Type B pancreatic cell (in vitro differentiated cells): ENCODE data around the gene RPAP2. TPM values are rescaled to one million over a fixed set of nuclear protein-coding genes. Genes with fewer than 3 reads are reported as not detected.

Source experiments
- DNase-seq: peaks from one replicate; pipeline ENCODE4 v3.0.0; 2021; ENCODE audit warnings: mixed read lengths; ENCODE audit not compliant: unreplicated experiment; ENCODE audit errors: extremely low spot score
- H3K27ac Mint-ChIP-seq: 2 replicates; pipeline ENCODE4 v1.8.0; 2021; ENCODE audit warnings: mild to moderate bottlenecking, mixed read lengths
- H3K27me3 Mint-ChIP-seq: 2 replicates; pipeline ENCODE4 v1.8.0; 2021; ENCODE audit warnings: mixed read lengths
- H3K36me3 Mint-ChIP-seq: 2 replicates; pipeline ENCODE4 v1.8.0; 2021; ENCODE audit warnings: mixed read lengths
- H3K4me1 Mint-ChIP-seq: one replicate; pipeline ENCODE4 v1.8.0; 2021; ENCODE audit warnings: mixed read lengths; ENCODE audit not compliant: unreplicated experiment
- H3K4me3 Mint-ChIP-seq: 2 replicates; pipeline ENCODE4 v1.8.0; 2021; ENCODE audit warnings: mild to moderate bottlenecking, mixed read lengths
- H3K9me3 Mint-ChIP-seq: 2 replicates; pipeline ENCODE4 v1.8.0; 2021; ENCODE audit warnings: mixed read lengths
- CTCF ChIP-seq: fragments of 200-600 bp; sonication (generic); conservative IDR thresholded peaks from 2 replicates; pipeline ENCODE4 v1.5.0; 2021; ENCODE audit warnings: antibody characterized with exemption, mild to moderate bottlenecking
- total RNA-seq: library from RNA; stranded (reverse); gene quantifications from 2 replicates; pipeline ENCODE4 v1.2.1, GENCODE V29; 2021; ENCODE audit warnings: low replicate concordance

RPAP2 gene
- total RNA-seq, 1 donor from 2014 or later, result 42.3 TPM

GRCh38 chr1:92443893-92444292, 145.0 kb downstream of the RPAP2 start:
- no peaks in the 10 kb centered on the region for H3K4me1 Mint-ChIP-seq
- no peaks in the 10 kb centered on the region for H3K36me3 Mint-ChIP-seq
- no peak for DNase-seq
- H3K27ac Mint-ChIP-seq, result no peak overlapping the region
- no peaks in the 10 kb centered on the region for H3K9me3 Mint-ChIP-seq
- TF ChIP-seq CTCF, result no peak
- H3K27me3 Mint-ChIP-seq, result peaks cover 5% of the 10 kb centered on the region
- no peak overlapping the region for H3K4me3 Mint-ChIP-seq

GRCh38 chr1:92444351-92444750, 145.5 kb downstream of the RPAP2 start:
- no peaks in the 10 kb centered on the region for H3K36me3 Mint-ChIP-seq
- no peaks in the 10 kb centered on the region for H3K4me1 Mint-ChIP-seq
- no peak for TF ChIP-seq CTCF
- peaks cover 5% of the 10 kb centered on the region for H3K27me3 Mint-ChIP-seq
- H3K9me3 Mint-ChIP-seq, result no peaks in the 10 kb centered on the region
- H3K4me3 Mint-ChIP-seq, result no peak overlapping the region
- DNase-seq, result no peak
- H3K27ac Mint-ChIP-seq, result no peak overlapping the region

GRCh38 chr1:92445865-92446264, 147.0 kb downstream of the RPAP2 start:
- H3K9me3 Mint-ChIP-seq, result peaks cover 6% of the 10 kb centered on the region
- H3K27ac Mint-ChIP-seq, result no peak overlapping the region
- H3K4me1 Mint-ChIP-seq, result no peaks in the 10 kb centered on the region
- no peak overlapping the region for H3K4me3 Mint-ChIP-seq
- peaks cover 5% of the 10 kb centered on the region for H3K27me3 Mint-ChIP-seq
- TF ChIP-seq CTCF, result no peak
- no peaks in the 10 kb centered on the region for H3K36me3 Mint-ChIP-seq
- no peak for DNase-seq

GRCh38 chr1:92446546-92446945, 147.7 kb downstream of the RPAP2 start:
- no peaks in the 10 kb centered on the region for H3K36me3 Mint-ChIP-seq
- peaks cover 5% of the 10 kb centered on the region for H3K27me3 Mint-ChIP-seq
- H3K27ac Mint-ChIP-seq, result no peak overlapping the region
- no peak for DNase-seq
- TF ChIP-seq CTCF, result no peak
- no peaks in the 10 kb centered on the region for H3K4me1 Mint-ChIP-seq
- peaks cover 7% of the 10 kb centered on the region for H3K9me3 Mint-ChIP-seq
- H3K4me3 Mint-ChIP-seq, result no peak overlapping the region

GRCh38 chr1:92447033-92447681, 148.3 kb downstream of the RPAP2 start:
- TF ChIP-seq CTCF, result no peak
- no peaks in the 10 kb centered on the region for H3K36me3 Mint-ChIP-seq
- no peak for DNase-seq
- no peak overlapping the region for H3K27ac Mint-ChIP-seq
- H3K27me3 Mint-ChIP-seq, result peaks cover 5% of the 10 kb centered on the region
- H3K9me3 Mint-ChIP-seq, result peaks cover 7% of the 10 kb centered on the region
- no peaks in the 10 kb centered on the region for H3K4me1 Mint-ChIP-seq
- no peak overlapping the region for H3K4me3 Mint-ChIP-seq

- Mint-ChIP-seq H3K4me3 (no peak overlapping the region), H3K4me1 (no peaks in the 10 kb centered on the region), H3K27ac (no peak overlapping the region), H3K9me3 (peaks cover 7% of the 10 kb centered on the region), H3K36me3 (no peaks in the 10 kb centered on the region), H3K27me3 (peaks cover 5% of the 10 kb centered on the region)
- no peak for DNase-seq
- TF ChIP-seq CTCF, result no peak
Measured at GRCh38 chr1:92447976-92448375, 149.1 kb downstream of the RPAP2 start.
